ENCODE data around the gene MRPL17. TPM values are rescaled to one million over a fixed set of nuclear protein-coding genes. Genes with fewer than 3 reads are reported as not detected.
"Not testable (repeated sequence)": the region's sequence is repeated elsewhere in the genome, so short reads cannot be mapped to it uniquely, and the experiment has no call there.

MRPL17 gene
- total and polyA plus RNA-seq, 9 of the 15 experiments (the other 6 are each of a cell fraction or from before 2014, with no cell fraction given), result 33.9 to 81.6 (median 43.9) TPM

GRCh38 chr11:6690431-6691132 lies 7.4 kb upstream of the MRPL17 start (continued):
- 0 out of 2 replicates have a peak, but pooled peaks have one; percentile 32 for TF ChIP-seq CREB3 (tag; conservative IDR thresholded peaks at IDR 0.05; ENCODE audit: low read depth)
- TF ChIP-seq SOX6 (IDR thresholded peaks at IDR 0.05), result peak; percentile 88
- TF ChIP-seq NR2C1 (IDR thresholded peaks at IDR 0.05), result peak; percentile 60
- TF ChIP-seq NR2C1 (tag; IDR thresholded peaks at IDR 0.05), result peak; percentile 26; the same call in 1 of the 2 replicates
- peak; percentile 81 for TF ChIP-seq POLR2A (conservative IDR thresholded peaks at IDR 0.05)
- 0 out of 4 replicates have a peak, but pooled peaks have one; percentile 47 to 48 for TF ChIP-seq ARNT (IDR thresholded peaks at IDR 0.05)
- TF ChIP-seq ZKSCAN8 (CRISPR knock-in tag; IDR thresholded peaks at IDR 0.05), result 0 out of 2 replicates have a peak, but pooled peaks have one; percentile 50
- TF ChIP-seq NCOR1 (IDR thresholded peaks at IDR 0.05), result peak; percentile 70
- 0 out of 2 replicates have a peak, but pooled peaks have one; percentile 77 for TF ChIP-seq CUX1 (CRISPR knock-in tag; IDR thresholded peaks at IDR 0.05)
- 0 out of 4 replicates have a peak, but pooled peaks of 1 of the 2 experiments have one; percentile 18 for TF ChIP-seq NRF1 (conservative IDR thresholded peaks at IDR 0.05 in 1 of 2, IDR thresholded peaks at IDR 0.05 in 1 of 2)
- peak; percentile 88 for TF ChIP-seq SMARCA4 (IDR thresholded peaks at IDR 0.05)
- peak; percentile 47; the same call in 1 of the 2 replicates for TF ChIP-seq MTA1 (IDR thresholded peaks at IDR 0.05; ENCODE audit: borderline replicate concordance)
- TF ChIP-seq NFIC (IDR thresholded peaks at IDR 0.05), result peak; percentile 31; the same call in 1 of the 2 replicates
- peak; percentile 59; the same call in 1 of the 2 replicates for TF ChIP-seq CXXC5 (CRISPR knock-in tag; IDR thresholded peaks at IDR 0.05)
- not testable (repeated sequence) for TF ChIP-seq NR2C2 (CRISPR knock-in tag; IDR thresholded peaks at IDR 0.05)
- peak; percentile 70 for TF ChIP-seq NR2C2 (tag; IDR thresholded peaks at IDR 0.05)
- TF ChIP-seq MAX (CRISPR knock-in tag; IDR thresholded peaks at IDR 0.05), result peak; percentile 74
- TF ChIP-seq AFF1 (IDR thresholded peaks at IDR 0.05; ENCODE audit: low read depth in 1 of 2, partially characterized antibody in 2 of 2), result peak; percentile 74 to 77

Measured in K562 (cell line).